CD4-positive, alpha-beta T cell (primary cell): ENCODE measurements around the gene ZNF592. TPM values are rescaled to one million over a fixed set of nuclear protein-coding genes. Genes with fewer than 3 reads are reported as not detected.

Source experiments
- ATAC-seq: fragments of 200-7000 bp; cut with Tn5 transposase; one replicate; pipeline ENCODE4 v1.10.0; 2022; ENCODE audit warnings: mild to moderate bottlenecking; ENCODE audit not compliant: poor library complexity
- CTCF ChIA-PET: fragments of 350-600 bp; sonication (Branson Sonifier 250); formaldehyde crosslinking; loops from one replicate; lab custom pipeline; 2021; ENCODE audit warnings: antibody characterized with exemption, inconsistent platforms; lab: Charles Lee
- POLR2A ChIA-PET: fragments of 350-600 bp; sonication (Branson Sonifier 250); formaldehyde crosslinking; loops from one replicate; lab custom pipeline; 2021; ENCODE audit warnings: antibody characterized with exemption, inconsistent platforms; lab: Charles Lee
- DNase-seq, 14 experiments: peaks; one replicate each; pipeline ENCODE4 v3.0.0-alpha.2; 2013 to 2020; ENCODE audit warnings: mixed read lengths in 2 of 14
- H3K27ac ChIP-seq, 2 donors: one replicate each; pipeline versions ENCODE4 v1.5.1 to v1.7.0; 2013; ENCODE audit warnings: low read length in 2 of 2, low read depth in 1 of 2, mild to moderate bottlenecking in 1 of 2
- H3K27me3 ChIP-seq, 2 experiments: 1 replicate in 1 of 2; 2 replicates in 1 of 2; pipeline versions ENCODE4 v1.6.1 to v1.7.0; 2013; ENCODE audit warnings: low read length in 2 of 2, control low read depth in 1 of 2, mild to moderate bottlenecking in 1 of 2, moderate library complexity in 1 of 2; ENCODE audit not compliant: insufficient read depth in 2 of 2, control insufficient read depth in 1 of 2
- H3K36me3 ChIP-seq: one replicate; pipeline ENCODE4 v1.6.1; 2013; ENCODE audit warnings: low read length, control low read depth; ENCODE audit not compliant: insufficient read depth
- H3K4me1 ChIP-seq: one replicate; pipeline ENCODE4 v1.6.1; 2013; ENCODE audit warnings: low read length, control low read depth; ENCODE audit not compliant: insufficient read depth
- H3K4me3 ChIP-seq: one replicate; pipeline ENCODE4 v1.5.1; 2013; ENCODE audit warnings: mild to moderate bottlenecking, low read length, moderate library complexity
- H3K9me3 ChIP-seq, 2 experiments: 1 replicate in 1 of 2; 2 replicates in 1 of 2; pipeline versions ENCODE4 v1.6.1 to v1.7.0; 2013; ENCODE audit warnings: low read length in 2 of 2, mild to moderate bottlenecking in 2 of 2, control low read depth in 1 of 2, moderate library complexity in 1 of 2; ENCODE audit not compliant: control insufficient read depth in 1 of 2, insufficient read depth in 1 of 2
- H3K27ac Mint-ChIP-seq: one replicate; pipeline ENCODE4 v1.8.0; 2020; ENCODE audit warnings: mixed read lengths
- H3K27me3 Mint-ChIP-seq: one replicate; pipeline ENCODE4 v1.8.0; 2021; ENCODE audit warnings: mixed read lengths
- H3K36me3 Mint-ChIP-seq: one replicate; pipeline ENCODE4 v1.8.0; 2021; ENCODE audit warnings: low read depth, mixed read lengths
- H3K4me1 Mint-ChIP-seq: one replicate; pipeline ENCODE4 v1.8.0; 2021; ENCODE audit warnings: low read depth, mixed read lengths
- H3K4me3 Mint-ChIP-seq: one replicate; pipeline ENCODE4 v1.8.0; 2020; ENCODE audit warnings: mild to moderate bottlenecking, mixed read lengths
- H3K9me3 Mint-ChIP-seq: one replicate; pipeline ENCODE4 v1.8.0; 2020; ENCODE audit warnings: mixed read lengths
- CTCF ChIP-seq: fragments of 200-600 bp; IDR thresholded peaks from one replicate; pipeline ENCODE4 v1.8.0; 2022; ENCODE audit warnings: antibody characterized with exemption, mild to moderate bottlenecking
- intact Hi-C, 2 experiments: fragments of 100-400 bp; cut with DNase I in 1 of 2; cut with micrococcal nuclease in 1 of 2; formaldehyde crosslinking; loops; one replicate each; pipeline versions ENCODE4 v1.15.1 to v1.9.0; 2023 to 2025; cut with DNase I, micrococcal nuclease
- total RNA-seq, 174 experiments: library from RNA in 2 of 174; stranded (reverse) in 2 of 174; gene quantifications; one replicate each; pipeline ENCODE4 v1.2.3 and lab custom pipeline; 2021 to 2026

The ZNF592 gene
- total RNA-seq, 2 experiments from 2014 or later, result 37.5 to 38.2 TPM

GRCh38 chr15:84789762-84790161 is 41.4 kb downstream of the ZNF592 start:
- Histone ChIP-seq H3K27me3 (no peaks in the 10 kb centered on the region), H3K4me1 (peaks cover 7% of the 10 kb centered on the region), H3K27ac (no peak overlapping the region), H3K36me3 (peaks cover 60% of the 10 kb centered on the region), H3K9me3 (no peaks in the 10 kb centered on the region), H3K4me3 (no peak overlapping the region)
- peaks cover 83% of the 10 kb centered on the region for H3K36me3 Mint-ChIP-seq
- peaks cover 39% of the 10 kb centered on the region for H3K4me1 Mint-ChIP-seq
- ChIA-PET CTCF (no interaction called here), POLR2A (interaction anchor here (0.6 to 1.5 kb wide), 2 partner anchors 43 to 74 kb away, joined by 3 read pairs; partner anchors contain the start of gene SEC11A)
- H3K9me3 Mint-ChIP-seq, result no peaks in the 10 kb centered on the region
- H3K4me3 Mint-ChIP-seq, result no peak overlapping the region
- H3K27ac Mint-ChIP-seq, result peak overlapping the region; percentile 18
- intact Hi-C loops, result no loop called here
- H3K27me3 Mint-ChIP-seq, result no peaks in the 10 kb centered on the region
- no peak for ATAC-seq
- TF ChIP-seq CTCF, result no peak
- DNase-seq, result no peak

GRCh38 chr15:84790676-84791075 is 42.3 kb downstream of the ZNF592 start:
- Mint-ChIP-seq H3K4me1 (peaks cover 35% of the 10 kb centered on the region), H3K36me3 (peaks cover 81% of the 10 kb centered on the region), H3K27me3 (no peaks in the 10 kb centered on the region), H3K9me3 (no peaks in the 10 kb centered on the region), H3K27ac (peak overlapping the region; percentile 49), H3K4me3 (no peak overlapping the region)
- TF ChIP-seq CTCF, result no peak
- intact Hi-C loops, result no loop called here
- peaks cover 60% of the 10 kb centered on the region for H3K36me3 ChIP-seq
- H3K4me3 ChIP-seq, result no peak overlapping the region
- DNase-seq (no peak), ATAC-seq (no peak)
- H3K27me3 ChIP-seq, result no peaks in the 10 kb centered on the region
- POLR2A ChIA-PET, result no interaction called here
- no peaks in the 10 kb centered on the region for H3K9me3 ChIP-seq
- peaks cover 7% of the 10 kb centered on the region for H3K4me1 ChIP-seq
- CTCF ChIA-PET, result no interaction called here
- H3K27ac ChIP-seq, result no peak overlapping the region

- H3K9me3 ChIP-seq, result no peaks in the 10 kb centered on the region
- no peak overlapping the region for H3K4me3 ChIP-seq
- no peak overlapping the region for H3K4me3 Mint-ChIP-seq
- H3K4me1 ChIP-seq, result peaks cover 7% of the 10 kb centered on the region
- DNase-seq, result no peak
- intact Hi-C loops, result no loop called here
- peaks cover 55% of the 10 kb centered on the region for H3K36me3 ChIP-seq
- no peak overlapping the region for H3K27ac ChIP-seq
- peaks cover 32% of the 10 kb centered on the region for H3K4me1 Mint-ChIP-seq
- no peak for ATAC-seq
- POLR2A ChIA-PET, result no interaction called here
- peak overlapping the region; percentile 2 for H3K27ac Mint-ChIP-seq
- no peaks in the 10 kb centered on the region for H3K9me3 Mint-ChIP-seq
- no peak for TF ChIP-seq CTCF
- CTCF ChIA-PET, result no interaction called here
- no peaks in the 10 kb centered on the region for H3K27me3 Mint-ChIP-seq
- H3K27me3 ChIP-seq, result no peaks in the 10 kb centered on the region
- peaks cover 82% of the 10 kb centered on the region for H3K36me3 Mint-ChIP-seq
These were observed 43.4 kb downstream of the ZNF592 start for GRCh38 chr15:84791763-84792162.
